KBM-7 (cell line): ENCODE measurements around the gene ZNG1A.
"Not testable (repeated sequence)": the region's sequence is repeated elsewhere in the genome, so short reads cannot be mapped to it uniquely, and the experiment has no call there.

Experiments used
- DNase-seq: peaks from one replicate; pipeline ENCODE4 v3.0.0-alpha.2; 2015
- in situ Hi-C: fragments of 300-500 bp; cut with MboI; formaldehyde crosslinking; loops from 2 replicates; pipeline ENCODE4 v1.14.3; 2020; ENCODE audit warnings: low sequenced_read_pairs, low pct_unique_long_range_greater_than_20kb, mixed read lengths

Gene ZNG1A

GRCh38 chr9:108742-109495, 69.9 kb downstream of the ZNG1A start:
- DNase-seq, in situ Hi-C loops: not testable (repeated sequence)

- DNase-seq, in situ Hi-C loops: not testable (repeated sequence)
These were observed 72.9 kb downstream of the ZNG1A start for GRCh38 chr9:105991-106390.

DNA sequence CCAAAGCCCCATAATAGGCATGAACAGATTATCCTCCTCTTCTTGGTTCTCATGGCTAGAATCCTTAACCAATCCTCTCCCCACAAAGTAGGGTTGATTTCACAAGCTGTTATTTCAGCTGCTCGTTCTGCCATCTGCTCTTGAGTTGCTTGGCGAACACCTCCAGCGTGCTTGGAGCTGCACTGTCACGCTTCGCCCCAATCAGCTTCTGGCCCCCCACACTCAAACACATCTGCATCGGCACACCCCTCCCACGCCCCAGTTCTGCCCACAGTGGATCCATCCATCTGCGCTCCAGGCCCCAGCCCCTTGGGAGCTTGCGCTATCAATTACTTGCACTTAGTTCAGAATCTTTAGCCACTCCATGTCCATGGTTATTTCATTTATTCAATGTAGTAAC, 78.4 kb downstream of the ZNG1A start:
- DNase-seq, in situ Hi-C loops: not testable (repeated sequence)

GRCh38 chr9:99867-100266, 79.0 kb downstream of the ZNG1A start:
- in situ Hi-C loops, DNase-seq: not testable (repeated sequence)

DNA sequence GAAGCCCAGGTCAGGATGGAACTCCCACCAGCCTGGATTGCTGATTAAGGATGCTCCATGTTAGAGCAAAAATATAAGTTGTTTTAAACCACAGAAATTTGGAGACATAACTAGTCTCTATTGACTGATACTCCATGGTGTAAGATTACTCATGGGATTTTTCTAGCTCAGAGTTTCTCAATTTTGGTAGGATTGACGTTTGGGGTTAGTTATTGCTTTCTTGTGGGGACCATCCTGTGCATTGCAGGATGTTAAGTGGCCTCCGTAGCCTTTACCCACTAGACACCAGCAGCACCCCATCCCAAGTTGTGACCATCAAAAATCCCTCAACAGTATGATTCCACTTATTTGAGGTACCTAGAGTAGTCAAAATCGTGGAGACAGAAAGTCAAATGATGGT, 80.1 kb downstream of the ZNG1A start:
- DNase-seq, in situ Hi-C loops: not testable (repeated sequence)

DNA sequence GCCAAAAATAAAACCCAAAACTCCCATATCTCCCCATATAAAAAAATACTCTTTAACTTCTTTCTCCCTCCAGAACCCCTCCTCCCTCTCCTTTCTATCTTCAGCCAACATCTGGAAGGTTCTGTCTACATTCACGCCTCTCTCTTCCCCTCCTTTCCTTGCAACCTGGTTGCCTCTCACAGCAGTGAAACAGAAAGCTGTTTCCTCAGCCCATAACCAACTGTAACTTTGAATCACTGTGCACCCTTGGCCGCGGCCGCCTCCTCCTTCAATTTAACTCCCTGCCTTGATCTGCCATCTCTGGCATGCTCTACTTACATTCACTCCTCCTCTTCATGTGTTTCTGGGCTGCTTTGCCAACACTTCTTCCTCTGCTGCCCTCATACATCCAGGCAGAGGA, 83.9 kb downstream of the ZNG1A start:
- in situ Hi-C loops, result not testable (repeated sequence)
- DNase-seq, result peak; percentile 33

GRCh38 chr9:94323-94722, 84.5 kb downstream of the ZNG1A start:
- DNase-seq, in situ Hi-C loops: not testable (repeated sequence)

DNA sequence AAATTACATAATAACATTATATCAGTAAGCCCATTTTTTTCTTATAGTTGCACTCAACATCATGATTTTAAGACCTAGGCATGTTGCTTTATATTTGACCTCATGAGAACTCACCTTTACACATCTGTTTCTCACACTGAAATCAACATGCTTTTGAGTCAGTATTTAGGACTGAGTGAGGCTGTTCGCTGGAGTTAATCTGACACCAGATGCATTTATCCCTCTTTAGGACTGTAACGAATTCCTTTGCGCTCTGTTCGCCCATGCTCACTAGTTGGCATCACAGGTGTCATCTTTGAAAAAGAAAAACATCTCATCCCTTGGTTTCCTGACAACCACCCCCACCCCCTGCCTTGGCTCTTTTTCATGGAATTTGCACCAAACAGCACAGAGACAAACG, 84.9 kb downstream of the ZNG1A start:
- in situ Hi-C loops, DNase-seq: not testable (repeated sequence)

GRCh38 chr9:90851-91250, 88.0 kb downstream of the ZNG1A start:
- DNase-seq, result not testable (repeated sequence)

DNA sequence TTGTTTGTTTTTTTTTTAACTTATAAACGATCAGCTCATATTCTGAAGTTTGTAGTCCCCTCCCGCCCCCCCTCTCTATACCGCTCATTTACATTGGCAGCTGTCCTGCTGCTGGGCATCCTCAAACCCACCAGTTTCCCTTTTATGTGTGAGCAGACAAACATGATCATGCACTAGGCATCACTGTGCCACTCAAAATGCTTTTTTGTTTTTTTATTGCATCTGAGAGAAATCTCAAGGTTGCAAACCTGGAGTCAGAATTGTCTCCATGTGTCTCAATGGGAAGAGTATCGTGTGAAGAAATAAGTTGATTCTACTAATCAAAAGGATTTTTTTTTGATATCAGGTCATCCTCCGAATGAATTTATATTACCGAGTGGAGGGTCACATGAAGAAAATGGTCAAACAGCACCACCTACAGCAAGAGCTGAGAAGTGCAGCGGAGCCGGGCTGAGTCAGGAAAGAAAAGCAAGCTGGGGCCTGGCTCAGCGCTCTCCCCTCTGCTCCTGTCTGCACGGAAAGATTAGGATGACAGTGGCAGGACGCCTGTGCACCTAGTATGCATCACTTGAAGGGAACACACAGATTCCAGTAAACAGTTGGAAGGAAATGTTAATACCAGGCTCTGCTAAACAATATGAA, 90.3 kb downstream of the ZNG1A start:
- DNase-seq, in situ Hi-C loops: not testable (repeated sequence)

More at GRCh38 chr9:90851-91250, 88.0 kb downstream of the ZNG1A start:
- in situ Hi-C loops, result not testable (repeated sequence)

DNA sequence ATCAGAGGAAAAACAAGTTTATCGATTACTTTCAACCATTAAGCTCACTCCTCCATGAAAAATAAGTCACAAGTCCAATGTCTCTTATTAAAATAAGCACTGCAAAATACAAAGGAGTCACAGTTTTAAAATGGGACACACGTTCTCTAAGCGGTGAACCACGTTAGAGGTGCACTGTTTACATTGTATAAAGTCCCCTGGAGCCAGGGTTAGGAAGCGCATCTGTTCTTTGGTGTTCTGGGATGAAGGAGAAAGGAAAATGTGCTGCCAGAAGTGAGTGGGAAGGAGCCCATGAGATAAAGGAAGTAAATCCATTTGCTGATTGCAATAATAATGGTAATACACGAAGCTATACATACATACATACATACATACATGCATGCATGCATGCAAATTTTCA, 91.0 kb downstream of the ZNG1A start:
- in situ Hi-C loops, DNase-seq: not testable (repeated sequence)

GRCh38 chr9:87105-87504, 91.8 kb downstream of the ZNG1A start:
- in situ Hi-C loops, DNase-seq: not testable (repeated sequence)

- in situ Hi-C loops, result not testable (repeated sequence)
These were observed 92.2 kb downstream of the ZNG1A start for GRCh38 chr9:86697-87096.

GRCh38 chr9:82932-83689, 95.7 kb downstream of the ZNG1A start:
- DNase-seq, in situ Hi-C loops: not testable (repeated sequence)

More at GRCh38 chr9:86697-87096, 92.2 kb downstream of the ZNG1A start:
- DNase-seq, result not testable (repeated sequence)

DNA sequence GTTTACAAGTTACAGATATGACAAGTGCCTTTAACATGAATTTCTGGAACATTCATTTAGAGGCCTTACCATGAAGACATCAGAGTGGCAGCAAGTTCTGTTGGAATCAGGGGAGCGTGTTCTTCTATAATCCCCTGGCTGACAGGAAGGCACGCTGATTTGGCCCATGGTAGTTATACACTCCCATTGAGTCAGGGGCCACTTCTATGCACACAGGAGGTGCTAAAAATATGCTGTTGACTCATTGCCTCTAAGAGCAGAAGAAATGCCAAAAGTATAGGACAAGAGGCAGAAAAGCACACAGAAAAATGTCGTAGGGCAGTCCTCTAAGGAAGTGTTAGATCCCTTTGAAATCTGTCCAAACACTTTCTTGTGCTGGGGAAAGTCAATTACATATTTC, 100.5 kb downstream of the ZNG1A start:
- DNase-seq, in situ Hi-C loops: not testable (repeated sequence)

DNA sequence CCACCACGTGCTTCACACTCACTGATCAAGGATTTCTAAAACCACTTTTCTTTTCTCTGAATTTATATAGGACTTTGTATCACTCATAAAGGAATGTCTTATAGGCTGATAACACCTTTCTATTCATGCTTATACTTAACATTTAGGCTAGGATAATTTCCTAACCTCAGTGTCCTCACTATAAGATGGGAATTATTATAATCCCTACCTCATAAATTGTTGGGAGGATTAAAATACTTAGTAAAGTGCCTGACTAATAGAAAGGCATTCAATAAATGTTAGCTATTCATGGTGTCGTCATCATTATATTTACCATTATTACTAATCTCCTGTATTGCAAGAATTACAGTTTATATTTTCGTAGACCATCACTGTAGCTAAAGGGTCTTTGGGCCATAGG, 102.5 kb downstream of the ZNG1A start:
- DNase-seq, in situ Hi-C loops: not testable (repeated sequence)

DNA sequence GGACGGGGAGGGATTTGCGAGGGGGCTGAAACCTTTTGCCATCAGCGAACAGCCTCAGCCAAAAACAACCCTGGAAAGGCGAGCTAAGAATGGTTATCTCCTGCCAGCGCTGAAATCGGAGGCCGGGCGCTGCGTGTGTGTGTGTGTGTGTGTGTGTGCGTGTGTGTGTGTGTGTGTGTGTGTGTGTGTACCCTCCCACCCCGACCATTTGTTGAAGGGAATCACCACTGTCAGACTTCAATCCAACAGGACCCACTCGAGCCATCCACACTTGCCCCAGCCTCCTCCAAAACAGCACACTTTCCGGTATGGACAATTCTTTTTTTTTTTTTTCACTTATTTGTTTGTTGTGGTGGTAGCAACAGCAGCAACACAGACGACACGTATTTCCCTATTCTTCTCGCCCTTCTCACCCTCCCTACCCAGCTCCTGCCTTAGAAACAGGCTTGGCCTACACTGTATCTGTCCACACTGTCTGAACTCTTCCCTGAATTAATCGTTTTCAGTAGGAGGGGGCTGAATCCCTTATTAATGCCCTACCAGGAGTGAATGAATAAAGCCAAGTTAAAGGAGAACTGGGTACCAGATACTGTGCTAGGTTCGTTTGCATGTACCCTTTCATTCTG, 104.8 kb downstream of the ZNG1A start:
- in situ Hi-C loops, DNase-seq: not testable (repeated sequence)

DNA sequence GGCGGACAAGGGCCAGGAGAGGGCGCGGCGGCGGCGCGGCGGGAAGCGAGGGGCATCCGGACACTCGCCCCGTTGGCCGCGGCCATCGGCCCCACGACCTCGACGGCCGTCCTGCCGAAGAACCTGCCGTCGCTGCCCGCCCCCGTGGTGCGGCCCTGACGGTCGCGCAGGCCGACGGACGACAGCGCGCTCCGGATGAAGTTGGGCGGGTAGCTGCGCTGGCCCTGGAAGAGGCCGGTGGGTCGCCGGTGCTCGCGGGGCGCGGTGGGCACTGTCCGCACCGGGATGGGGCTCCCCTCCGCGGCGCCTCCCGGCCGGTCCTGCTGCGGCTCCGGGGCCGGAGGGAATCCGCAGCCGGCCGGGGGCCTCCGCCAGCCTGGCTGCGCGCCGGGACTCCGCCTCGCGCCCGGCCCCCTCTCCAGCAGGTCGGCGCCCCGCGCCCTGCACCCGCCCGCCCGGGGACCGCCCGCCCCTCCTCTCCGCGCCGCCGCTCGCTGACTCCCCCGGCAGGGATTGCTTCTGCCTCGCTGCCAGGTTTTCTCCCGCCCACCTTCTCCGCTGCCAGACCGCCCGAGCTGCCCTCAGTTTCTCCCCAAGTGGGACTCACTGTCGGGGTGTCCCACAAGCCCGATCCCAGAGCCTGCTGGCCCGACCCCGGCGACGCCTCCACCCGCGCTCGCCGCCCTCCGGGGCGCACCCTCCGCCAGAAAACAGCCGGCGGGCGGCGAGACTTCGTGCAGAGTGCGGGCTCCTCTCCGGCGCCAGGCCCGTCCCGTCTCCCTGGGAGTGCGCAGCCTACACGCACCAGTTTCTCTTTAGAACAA, 105.6 kb downstream of the ZNG1A start:
- DNase-seq, result peak; percentile 8
- in situ Hi-C loops, result not testable (repeated sequence)
